Suprapubic skin (tissue), 4 donors: ENCODE results near the gene ZNF575. TPM values are rescaled to one million over a fixed set of nuclear protein-coding genes. Genes with fewer than 3 reads are reported as not detected.
"Not testable (repeated sequence)": the region's sequence is repeated elsewhere in the genome, so short reads cannot be mapped to it uniquely, and the experiment has no call there.

ENCODE experiments used
- DNase-seq, 2 donors: peaks; one replicate each; pipeline ENCODE4 v3.0.0-alpha.2; 2019; ENCODE audit warnings: low spot score in 2 of 2
- H3K27ac ChIP-seq: fragments of 200-600 bp; sonication (generic); one replicate; pipeline ENCODE4 v1.5.1; 2019
- H3K27me3 ChIP-seq: fragments of 200-600 bp; sonication (generic); one replicate; pipeline ENCODE4 v1.5.1; 2019
- H3K36me3 ChIP-seq: fragments of 200-600 bp; sonication (generic); one replicate; pipeline ENCODE4 v1.5.1; 2019
- H3K4me1 ChIP-seq: fragments of 200-600 bp; sonication (generic); one replicate; pipeline ENCODE4 v1.5.1; 2019
- H3K4me3 ChIP-seq: fragments of 200-600 bp; sonication (generic); one replicate; pipeline ENCODE4 v1.5.1; 2019; ENCODE audit warnings: mild to moderate bottlenecking
- H3K9me3 ChIP-seq: fragments of 200-600 bp; sonication (generic); one replicate; pipeline ENCODE4 v1.5.1; 2019
- EP300 ChIP-seq: sonication (generic); formaldehyde crosslinking; IDR thresholded peaks from one replicate; pipeline ENCODE4 v1.6.1; 2017; ENCODE audit warnings: antibody characterized with exemption
- POLR2A ChIP-seq, 2 donors: fragments of 450-650 bp; IDR thresholded peaks; one replicate each; pipeline ENCODE4 v1.6.1; 2017; ENCODE audit warnings: antibody characterized with exemption in 2 of 2, mild to moderate bottlenecking in 2 of 2, moderate library complexity in 2 of 2
- POLR2AphosphoS5 ChIP-seq, 3 donors: sonication (generic); formaldehyde crosslinking; IDR thresholded peaks; one replicate each; pipeline ENCODE4 v1.6.1; 2017; ENCODE audit warnings: antibody characterized with exemption in 3 of 3
- WGBS: methylation state at CpG from one replicate; pipeline ENCODE4 v1.1.5; 2018; 5-methylcytosine and 5-hydroxymethylcytosine counted together
- total RNA-seq, 4 donors: library from RNA; depleted of rRNA; stranded (reverse); fragments of >200 nt; gene quantifications; one replicate each; pipeline ENCODE4 v1.1.0, GENCODE V29; 2016
- TF ChIP-seq, protein P1 (sequence below), 2 donors: fragments of 200-600 bp in 1 of 2; fragments of 450-650 bp in 1 of 2; sonication (generic) in 1 of 2; IDR thresholded peaks; one replicate each; pipeline ENCODE4 v1.5.1; 2016 to 2019; ENCODE audit warnings: antibody characterized with exemption in 2 of 2, mild to moderate bottlenecking in 1 of 2, moderate library complexity in 1 of 2

ZNF575 gene
- total RNA-seq, 4 donors from 2014 or later, result 0.52 to 2.4 (median 0.92) TPM

DNA sequence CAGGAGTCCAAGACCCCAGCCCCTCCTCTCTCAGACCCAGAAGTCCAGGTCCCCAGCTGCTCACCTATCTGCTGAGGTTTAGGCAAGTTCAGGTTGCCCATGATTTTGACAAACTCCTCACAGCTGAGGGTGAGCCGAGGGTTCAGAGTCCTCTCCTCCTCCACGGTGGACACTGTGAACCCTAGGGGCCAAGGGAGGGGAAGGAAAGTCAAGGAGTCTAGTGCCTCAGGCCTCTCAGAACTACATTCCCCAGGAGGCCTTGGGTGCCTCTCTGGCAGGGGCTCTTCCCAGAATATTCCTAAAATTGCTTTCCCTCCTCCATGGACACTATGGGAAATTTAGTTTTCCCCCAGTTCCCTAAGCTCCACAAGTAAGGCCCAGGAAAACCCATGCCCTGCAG, 25.1 kb upstream of the ZNF575 start:
- H3K36me3 ChIP-seq, result peaks cover 19% of the 10 kb centered on the region
- DNase-seq, result no peak
- WGBS, result 93% methylated on average over 2 of the region's 2 CpGs
- no peaks in the 10 kb centered on the region for H3K27me3 ChIP-seq
- peaks cover 16% of the 10 kb centered on the region for H3K4me1 ChIP-seq
- no peak overlapping the region for H3K4me3 ChIP-seq
- no peak overlapping the region for H3K27ac ChIP-seq
- TF ChIP-seq POLR2A (IDR thresholded peaks at IDR 0.05) (no peak), EP300 (no peak), POLR2AphosphoS5 (IDR thresholded peaks at IDR 0.05) (no peak)
- TF ChIP-seq, protein P1, sequence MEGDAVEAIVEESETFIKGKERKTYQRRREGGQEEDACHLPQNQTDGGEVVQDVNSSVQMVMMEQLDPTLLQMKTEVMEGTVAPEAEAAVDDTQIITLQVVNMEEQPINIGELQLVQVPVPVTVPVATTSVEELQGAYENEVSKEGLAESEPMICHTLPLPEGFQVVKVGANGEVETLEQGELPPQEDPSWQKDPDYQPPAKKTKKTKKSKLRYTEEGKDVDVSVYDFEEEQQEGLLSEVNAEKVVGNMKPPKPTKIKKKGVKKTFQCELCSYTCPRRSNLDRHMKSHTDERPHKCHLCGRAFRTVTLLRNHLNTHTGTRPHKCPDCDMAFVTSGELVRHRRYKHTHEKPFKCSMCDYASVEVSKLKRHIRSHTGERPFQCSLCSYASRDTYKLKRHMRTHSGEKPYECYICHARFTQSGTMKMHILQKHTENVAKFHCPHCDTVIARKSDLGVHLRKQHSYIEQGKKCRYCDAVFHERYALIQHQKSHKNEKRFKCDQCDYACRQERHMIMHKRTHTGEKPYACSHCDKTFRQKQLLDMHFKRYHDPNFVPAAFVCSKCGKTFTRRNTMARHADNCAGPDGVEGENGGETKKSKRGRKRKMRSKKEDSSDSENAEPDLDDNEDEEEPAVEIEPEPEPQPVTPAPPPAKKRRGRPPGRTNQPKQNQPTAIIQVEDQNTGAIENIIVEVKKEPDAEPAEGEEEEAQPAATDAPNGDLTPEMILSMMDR (IDR thresholded peaks at IDR 0.05), result no peak
- H3K9me3 ChIP-seq, result no peaks in the 10 kb centered on the region

DNA sequence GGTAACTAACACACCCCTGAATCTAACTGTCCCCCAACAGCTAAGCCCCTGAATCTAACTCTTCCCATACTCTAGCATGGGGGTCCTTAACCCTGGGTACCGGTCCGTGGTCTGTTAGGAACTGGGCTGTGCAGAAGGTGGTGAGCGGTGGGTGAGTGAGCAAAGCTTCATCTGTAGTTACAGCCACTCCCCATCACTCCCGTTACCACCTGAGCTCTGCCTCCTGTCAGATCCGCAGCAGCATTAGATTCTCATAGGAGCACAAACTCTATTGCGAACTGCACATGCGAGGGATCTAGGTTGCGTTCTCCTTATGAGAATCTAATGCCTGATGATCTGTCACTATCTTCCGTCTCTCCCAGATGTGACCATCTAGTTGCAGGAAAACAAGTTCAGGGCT, 22.3 kb upstream of the ZNF575 start:
- no peak overlapping the region for H3K27ac ChIP-seq
- H3K27me3 ChIP-seq, result no peaks in the 10 kb centered on the region
- H3K36me3 ChIP-seq, result peaks cover 22% of the 10 kb centered on the region
- WGBS, result 91% methylated on average over 9 of the region's 9 CpGs
- no peak for DNase-seq
- no peaks in the 10 kb centered on the region for H3K9me3 ChIP-seq
- TF ChIP-seq, protein P1 (IDR thresholded peaks at IDR 0.05), result no peak
- TF ChIP-seq EP300, result no peak
- TF ChIP-seq POLR2AphosphoS5 (IDR thresholded peaks at IDR 0.05), result no peak
- H3K4me3 ChIP-seq, result no peak overlapping the region
- H3K4me1 ChIP-seq, result no peaks in the 10 kb centered on the region

DNA sequence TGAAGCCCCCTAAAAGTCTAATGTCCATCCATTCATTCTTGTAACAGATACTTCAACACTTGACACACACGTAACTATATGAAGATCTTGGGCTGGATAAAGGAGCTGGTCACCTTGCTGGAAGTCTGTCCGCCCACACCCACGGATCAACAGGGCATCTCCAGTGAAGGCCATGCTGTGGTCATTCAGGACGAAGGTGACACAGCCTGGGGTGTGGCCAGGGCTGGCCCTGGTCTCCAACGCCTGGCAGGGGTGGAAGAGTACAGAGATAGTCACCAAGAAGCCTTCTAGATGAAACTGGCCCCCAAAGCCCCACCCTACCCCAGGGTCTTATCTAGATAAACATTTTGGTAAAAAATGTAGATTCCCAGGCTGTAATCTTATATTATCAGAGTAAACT, 21.7 kb upstream of the ZNF575 start:
- 94% methylated on average over 5 of the region's 5 CpGs for WGBS
- no peaks in the 10 kb centered on the region for H3K27me3 ChIP-seq
- peaks cover 22% of the 10 kb centered on the region for H3K36me3 ChIP-seq
- H3K4me3 ChIP-seq, result no peak overlapping the region
- no peak for DNase-seq
- TF ChIP-seq EP300 (no peak), POLR2A (IDR thresholded peaks at IDR 0.05) (no peak), POLR2AphosphoS5 (IDR thresholded peaks at IDR 0.05) (no peak)
- TF ChIP-seq, protein P1 (IDR thresholded peaks at IDR 0.05), result no peak
- no peaks in the 10 kb centered on the region for H3K9me3 ChIP-seq
- no peak overlapping the region for H3K27ac ChIP-seq
- no peaks in the 10 kb centered on the region for H3K4me1 ChIP-seq

DNA sequence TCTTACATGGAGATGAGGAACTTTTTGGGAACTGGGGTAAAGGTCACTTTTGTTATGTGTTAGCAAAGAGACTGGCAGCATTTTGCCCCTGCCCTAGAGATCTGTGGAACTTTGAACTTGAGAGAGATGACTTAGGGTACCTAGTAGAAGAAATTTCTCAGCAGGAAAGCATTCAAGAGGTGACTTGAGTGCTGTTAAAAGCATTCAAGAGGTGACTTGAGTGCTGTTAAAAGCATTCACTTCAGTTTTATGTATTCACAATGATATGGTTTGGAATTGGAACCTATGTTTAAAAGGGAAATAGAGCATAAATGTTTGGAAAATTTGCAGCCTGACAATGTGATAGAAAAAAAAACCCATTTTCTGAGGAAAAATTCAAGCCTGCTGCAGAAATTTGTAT, 20.6 kb upstream of the ZNF575 start:
- not testable (repeated sequence) for H3K4me3 ChIP-seq, H3K27me3 ChIP-seq, H3K9me3 ChIP-seq, DNase-seq, H3K4me1 ChIP-seq, H3K27ac ChIP-seq
- peaks cover 22% of the 10 kb centered on the region for H3K36me3 ChIP-seq

DNA sequence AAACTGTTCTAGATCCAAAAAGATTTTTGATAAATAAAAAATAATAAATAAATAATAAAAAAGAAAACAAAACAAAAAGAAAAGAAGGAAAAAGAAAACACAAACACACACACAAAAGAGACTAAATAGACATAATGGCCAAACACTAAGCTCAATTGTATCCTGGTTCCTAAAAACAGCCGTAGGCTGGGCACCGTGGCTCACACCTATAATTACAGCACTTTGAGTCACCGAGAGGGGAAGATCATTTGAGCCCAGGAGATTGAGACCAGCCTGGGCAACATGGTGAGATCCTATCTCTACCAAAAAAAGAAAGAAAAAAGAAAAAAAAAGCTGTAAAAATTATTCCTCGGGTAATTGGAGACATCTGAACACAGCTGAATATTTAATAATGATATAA, 14.9 kb upstream of the ZNF575 start:
- H3K4me1 ChIP-seq, result peaks cover 10% of the 10 kb centered on the region
- H3K36me3 ChIP-seq, result peaks cover 2% of the 10 kb centered on the region
- no peak for TF ChIP-seq POLR2A (IDR thresholded peaks at IDR 0.05)
- TF ChIP-seq POLR2AphosphoS5 (IDR thresholded peaks at IDR 0.05), result no peak
- TF ChIP-seq, protein P1 (IDR thresholded peaks at IDR 0.05), result no peak
- TF ChIP-seq EP300, result no peak
- H3K4me3 ChIP-seq, result no peak overlapping the region
- H3K27ac ChIP-seq, result no peak overlapping the region
- WGBS, result 49% methylated on average over 4 of the region's 4 CpGs
- H3K9me3 ChIP-seq, result no peaks in the 10 kb centered on the region
- no peaks in the 10 kb centered on the region for H3K27me3 ChIP-seq
- DNase-seq, result no peak

DNA sequence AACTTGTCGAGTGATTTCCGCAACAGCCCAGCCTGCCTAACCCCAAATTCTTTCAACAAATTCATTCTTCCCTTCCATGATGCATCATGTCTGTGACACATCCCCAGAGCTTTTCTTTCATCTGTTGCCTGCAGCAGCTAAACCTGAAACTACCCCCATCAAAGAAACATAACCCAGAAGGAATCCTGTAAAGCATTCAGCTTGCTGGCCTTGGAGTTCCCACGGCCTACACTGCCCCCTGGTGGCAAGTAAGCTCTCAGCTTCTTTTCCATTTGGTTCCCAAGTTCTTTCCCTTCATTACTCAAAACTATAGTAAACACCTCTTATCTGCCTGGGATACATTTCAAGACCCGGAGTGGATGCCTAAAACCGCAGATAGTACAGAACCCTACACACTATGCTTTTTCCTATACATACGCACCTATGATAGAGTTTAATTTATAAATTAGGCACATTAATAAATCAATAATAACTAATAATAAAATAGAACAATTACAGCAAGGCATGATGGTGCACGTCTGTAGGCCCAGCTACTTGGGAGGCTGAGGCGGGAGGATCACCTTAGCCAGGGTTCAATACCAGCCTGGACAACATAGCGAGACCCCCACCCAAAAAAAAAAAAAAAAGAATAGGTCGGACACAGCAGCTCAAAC, 13.4 kb upstream of the ZNF575 start:
- H3K9me3 ChIP-seq, result no peaks in the 10 kb centered on the region
- H3K36me3 ChIP-seq, result no peaks in the 10 kb centered on the region
- DNase-seq, result no peak
- H3K27ac ChIP-seq, result no peak overlapping the region
- no peaks in the 10 kb centered on the region for H3K27me3 ChIP-seq
- peaks cover 22% of the 10 kb centered on the region for H3K4me1 ChIP-seq
- 46% methylated on average over 10 of the region's 10 CpGs for WGBS
- TF ChIP-seq, protein P1 (IDR thresholded peaks at IDR 0.05), result peak; percentile 78 to 82
- TF ChIP-seq POLR2A (IDR thresholded peaks at IDR 0.05), result no peak
- H3K4me3 ChIP-seq, result no peak overlapping the region
